GM12874 (cell line): ENCODE measurements around the gene ZNF787.

ENCODE experiments used
- CTCF ChIP-seq: IDR thresholded peaks from 2 replicates; pipeline ENCODE4 v1.5.1; 2011; ENCODE audit warnings: low read depth, mild to moderate bottlenecking, control low read depth, low read length, moderate library complexity; ENCODE audit not compliant: insufficient read depth

ZNF787 gene

GRCh38 chr19:56121180-56122167 is at the start of gene ZNF787:
ZNF787 (minus strand) TSS chr19:56121295; CDS start chr19:56103217, 18,078 bp downstream.
- TF ChIP-seq CTCF, result no peak

GRCh38 chr19:56170261-56170660 is 49.2 kb upstream of the ZNF787 start:
- no peak for TF ChIP-seq CTCF

GRCh38 chr19:56167064-56167578 is 46.0 kb upstream of the ZNF787 start:
- no peak for TF ChIP-seq CTCF

GRCh38 chr19:56163097-56163496 is 42.0 kb upstream of the ZNF787 start:
- no peak for TF ChIP-seq CTCF

GRCh38 chr19:56162258-56162657 is 41.2 kb upstream of the ZNF787 start:
- no peak for TF ChIP-seq CTCF

GRCh38 chr19:56161534-56161933 is 40.4 kb upstream of the ZNF787 start:
- TF ChIP-seq CTCF, result no peak

GRCh38 chr19:56159622-56160271 is 38.7 kb upstream of the ZNF787 start:
- TF ChIP-seq CTCF, result no peak
